ENCODE results near the gene PHACTR4. TPM values are rescaled to one million over a fixed set of nuclear protein-coding genes. Genes with fewer than 3 reads are reported as not detected.

Gene PHACTR4
- total and polyA plus RNA-seq, 10 of the 15 experiments (the other 5 are each of a cell fraction or from before 2014, with no cell fraction given) = 8.9 to 34.2 (median 12.5) TPM

GRCh38 chr1:28507646-28508434 lies 138.3 kb downstream of the PHACTR4 start:
- in situ Hi-C loops (cut with MboI) (no loop called here), intact Hi-C loops (cut with micrococcal nuclease; ENCODE audit: unreplicated experiment) (no loop called here)
- ChIA-PET RAD21 (ENCODE audit: unreplicated experiment) (interaction anchor here (0.7 to 3.8 kb wide), 5 partner anchors 46 to 139 kb away, joined by 3 to 16 read pairs (median 4); partner anchors contain the start of gene TRNAU1AP), POLR2A (interaction anchor here (0.5 to 8.7 kb wide), 16 partner anchors 9 to 679 kb away, joined by 3 to 81 read pairs (median 5); partner anchors contain the start of gene TAF12), CTCF (interaction anchor here (0.6 to 8.9 kb wide), 8 partner anchors 9 to 259 kb away, joined by 3 to 58 read pairs (median 4); partner anchors contain the start of gene TAF12), SMC1A (ENCODE audit: uncharacterized antibody, unreplicated experiment) (interaction anchor here (0.7 to 4.0 kb wide), 10 partner anchors 10 to 259 kb away, joined by 3 to 28 read pairs (median 4); no protein-coding TSS in a partner anchor)
- H3K36me3 ChIP-seq (ENCODE audit: control insufficient read depth in 2 of 2, insufficient read depth in 2 of 2, low read length in 1 of 2) = peaks cover 19 to 33% of the 10 kb centered on the region in 2 experiments
- peaks cover 5% of the 10 kb centered on the region for H4K20me1 ChIP-seq (ENCODE audit: control insufficient read depth, insufficient read depth)
- no peak overlapping the region for H2AFZ ChIP-seq (ENCODE audit: control insufficient read depth, low read depth, low read length)
- H3K9me3 ChIP-seq (replicated peaks; ENCODE audit: control insufficient read depth, insufficient read depth, low read length) = no peaks in the 10 kb centered on the region; the same call in 2 of the 3 replicates
- H3K79me2 ChIP-seq (ENCODE audit: control insufficient read depth, insufficient read depth, low read length) = peaks cover 58% of the 10 kb centered on the region
- ATAC-seq (no peak), FAIRE-seq (no peak), DNase-seq (ENCODE audit: low read depth, low spot score) (no peak)
- no TSS peak for BruUV-seq (replicated peaks)
- peak overlapping the region; percentile 94 for H3K27ac ChIP-seq (ENCODE audit: control insufficient read depth, insufficient read depth)
- TF ChIP-seq CBFB (IDR thresholded peaks at IDR 0.05; ENCODE audit: low read depth) = peak; percentile 29; the same call in 1 of the 2 replicates
- TF ChIP-seq PAX8 (IDR thresholded peaks at IDR 0.05) = 0 out of 2 replicates have a peak, but pooled peaks have one; percentile 58
- no peak for TF ChIP-seq NBN (IDR thresholded peaks at IDR 0.05)
- TF ChIP-seq ATF2 (IDR thresholded peaks at IDR 0.05; ENCODE audit: low read length) = 0 out of 2 replicates have a peak, but pooled peaks have one; percentile 25
- TF ChIP-seq FOXM1 (IDR thresholded peaks at IDR 0.05; ENCODE audit: low read depth, low read length) = no peak
- peak; percentile 22 for TF ChIP-seq POLR2AphosphoS5 (IDR thresholded peaks at IDR 0.05; ENCODE audit: low read length)
- H3K9ac ChIP-seq (ENCODE audit: control insufficient read depth, insufficient read depth, low read length) = peak overlapping the region; percentile 100
- peaks cover 10% of the 10 kb centered on the region for H3K4me1 ChIP-seq (ENCODE audit: control insufficient read depth, insufficient read depth, low read length)
- no peaks in the 10 kb centered on the region for H3K27me3 ChIP-seq (replicated peaks in 1 of 2; ENCODE audit: control insufficient read depth in 2 of 2, insufficient read depth in 2 of 2, low read length in 1 of 2)
- peak overlapping the region; percentile 94 for H3K4me2 ChIP-seq (ENCODE audit: control insufficient read depth, insufficient read depth)
- 0% methylated on average over 10 of the region's 10 CpGs for WGBS (ENCODE audit: insufficient coverage, insufficient replicate concordance, low lambda C conversion rate, missing lambda C conversion rate)
- peak overlapping the region; percentile 84 for H3K4me3 ChIP-seq
